HG02610 (cell line): ENCODE measurements around the gene PODXL.

Experiments used
- ATAC-seq: cut with Tn5 transposase; IDR thresholded peaks from one replicate; pipeline ENCODE4 v1.9.1; 2021; ENCODE audit warnings: mild to moderate bottlenecking, moderate library complexity; ENCODE audit not compliant: unreplicated experiment

PODXL gene

DNA sequence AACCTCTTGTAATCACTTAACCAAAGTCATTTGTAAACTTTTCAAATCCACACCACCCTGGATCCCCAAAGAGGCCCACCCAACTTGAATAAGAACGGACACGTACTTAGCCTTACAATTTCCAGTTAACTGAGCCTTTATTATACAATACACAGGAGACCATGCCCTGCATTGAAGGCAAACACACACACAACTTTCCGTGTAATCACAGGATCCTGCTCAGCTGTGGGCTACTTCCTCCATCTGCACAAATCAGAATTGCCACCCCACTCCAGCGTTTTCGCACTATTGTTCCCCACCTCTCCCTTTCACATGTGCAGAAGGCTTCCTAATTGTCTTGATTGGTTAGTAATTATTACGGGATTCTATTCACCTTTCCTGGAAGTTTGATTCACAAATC lies 12.1 kb upstream of the PODXL start:
- no peak for ATAC-seq

DNA sequence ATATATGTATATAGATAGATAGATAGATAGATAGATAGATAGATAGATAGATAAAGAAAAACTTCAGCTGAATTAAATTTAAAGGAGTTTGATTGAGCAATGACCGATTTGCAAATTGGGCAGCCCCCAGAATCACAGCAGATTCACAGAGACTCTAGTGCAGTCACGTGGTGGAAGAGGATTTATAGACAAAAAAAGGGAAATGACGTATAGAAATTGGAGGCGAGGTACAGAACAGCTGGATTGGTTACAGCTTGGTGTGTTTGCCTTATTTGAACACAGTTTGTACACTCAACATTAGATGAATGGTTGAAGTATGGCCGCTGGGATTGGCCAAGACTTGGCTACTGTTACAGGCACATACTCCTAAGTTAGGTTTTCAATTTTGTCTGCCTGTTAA lies 8.2 kb upstream of the PODXL start:
- no peak for ATAC-seq

DNA sequence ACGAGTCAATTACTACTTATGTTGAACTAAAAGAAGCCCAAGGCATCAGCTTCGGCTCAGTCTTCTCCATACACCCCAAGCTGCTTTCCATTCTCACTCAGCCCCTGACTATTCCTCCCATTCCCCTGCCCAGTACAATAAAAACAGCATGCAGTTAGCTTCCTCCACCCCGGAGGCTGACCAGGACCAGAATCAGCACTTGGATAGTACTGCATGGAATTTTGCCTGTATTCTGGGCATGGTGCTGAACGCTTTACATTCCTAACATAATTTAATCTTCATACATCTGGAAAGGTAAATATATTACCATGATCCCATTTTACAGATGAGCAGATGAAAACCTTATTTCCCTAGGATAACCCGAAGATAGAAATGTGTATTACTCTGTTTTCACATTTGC lies 7.5 kb upstream of the PODXL start:
- ATAC-seq, result no peak

DNA sequence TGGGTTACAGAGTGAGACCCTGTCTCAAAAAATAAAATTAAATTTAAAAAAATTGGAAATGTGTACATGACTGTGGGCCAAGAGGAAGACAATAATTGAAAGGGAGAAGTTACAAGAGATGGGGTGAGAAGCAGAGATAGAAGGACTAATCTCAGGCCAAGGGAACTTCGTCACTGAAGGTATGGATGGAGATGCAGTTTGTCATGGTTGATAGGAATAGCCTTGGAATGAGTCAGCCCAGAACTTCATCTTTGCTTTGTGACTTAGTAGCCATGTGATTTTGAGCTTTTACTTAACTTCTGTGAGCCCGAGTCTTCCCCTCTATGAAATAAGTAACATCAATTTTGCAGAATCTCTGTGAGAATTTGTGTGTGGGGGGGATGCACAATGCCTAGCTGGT lies 6.5 kb upstream of the PODXL start:
- no peak for ATAC-seq

DNA sequence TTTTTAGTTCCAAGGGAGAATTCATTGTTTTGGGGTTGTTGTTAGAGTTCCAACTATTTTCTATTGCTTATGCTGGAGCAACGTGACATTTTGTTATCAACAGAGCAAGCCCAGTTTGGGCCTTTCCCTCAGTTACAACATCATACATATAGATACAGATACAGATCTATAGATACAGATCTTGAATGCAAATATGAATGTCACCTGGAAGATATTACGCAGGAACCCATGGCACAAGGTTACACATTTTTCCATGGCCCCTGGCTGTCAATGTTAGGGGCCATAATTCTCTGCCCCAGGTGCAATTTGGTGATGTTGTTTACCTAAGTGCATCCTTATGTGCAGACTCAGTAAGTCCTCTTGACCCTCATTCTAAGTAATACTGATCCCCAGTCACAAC lies 3.6 kb upstream of the PODXL start:
- ATAC-seq, result no peak

DNA sequence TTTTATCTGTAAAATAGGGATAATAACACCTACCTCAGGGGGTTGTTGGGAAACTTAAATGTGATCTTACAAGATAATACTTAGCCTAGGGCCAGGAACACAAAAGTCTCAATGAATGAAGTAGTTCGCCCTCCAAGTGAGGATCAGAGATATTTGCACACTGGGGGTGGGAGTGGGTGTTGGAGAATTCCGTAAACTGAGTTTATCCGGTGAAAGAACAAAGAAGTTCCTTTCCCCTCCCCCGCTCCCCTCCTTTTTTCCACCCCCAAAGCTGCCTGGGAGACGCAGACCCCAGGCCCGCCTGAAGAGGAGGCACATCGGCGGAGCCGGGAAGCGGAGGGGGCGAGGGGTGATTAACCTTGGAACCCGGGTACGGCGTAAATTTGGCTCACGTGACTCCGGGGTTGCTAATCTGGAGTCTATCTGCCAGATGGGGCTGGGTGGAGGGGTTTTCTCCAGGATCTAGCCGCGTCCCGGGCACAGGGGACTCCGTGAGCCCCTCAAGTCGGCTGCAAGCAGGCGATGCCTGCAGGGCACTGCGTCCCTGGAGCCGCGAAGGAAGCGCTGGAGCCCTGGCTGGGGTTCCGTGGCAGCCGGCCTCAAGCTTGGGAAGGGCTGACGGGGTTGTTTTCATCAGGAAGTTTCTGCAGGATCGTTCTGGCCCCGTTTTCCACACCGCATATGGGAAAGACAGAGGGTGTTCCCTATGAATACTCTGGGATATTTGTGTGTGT lies 1.4 kb upstream of the PODXL start:
- ATAC-seq, result no peak

DNA sequence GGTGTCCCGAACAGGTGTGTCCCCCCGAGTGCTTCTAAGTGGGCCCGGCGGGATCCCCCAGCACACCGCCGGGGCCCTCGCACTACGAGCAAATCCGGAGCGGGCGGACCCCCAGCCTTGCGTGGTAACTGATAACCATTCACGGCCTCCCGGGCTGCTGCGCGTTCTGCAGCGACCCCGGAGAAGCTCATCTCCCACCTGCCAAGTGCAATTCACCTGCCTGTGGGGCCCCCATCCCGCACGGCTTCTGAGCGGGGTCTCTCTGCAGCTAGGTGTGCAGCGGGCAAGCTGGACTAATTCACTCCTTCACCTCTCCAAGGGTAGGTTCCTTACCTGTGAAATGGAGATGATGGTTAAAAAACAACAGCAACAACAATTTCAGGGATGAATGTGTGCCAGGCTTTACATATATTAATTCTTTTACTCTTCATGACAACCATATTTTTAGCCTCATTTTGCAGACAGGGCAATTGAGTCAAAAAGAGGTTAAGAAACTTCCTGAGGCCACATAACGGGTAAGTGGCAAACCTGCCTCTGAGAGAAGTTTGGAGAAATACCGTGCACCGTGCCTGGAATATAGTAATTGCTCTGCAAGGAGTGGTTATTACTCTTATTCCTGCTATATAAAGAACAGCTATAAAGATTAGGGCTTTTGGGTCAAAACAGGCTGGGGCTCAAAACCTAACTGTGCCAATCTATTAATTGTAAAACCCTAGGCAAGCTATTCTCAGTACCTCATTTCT lies 652 bp upstream of the PODXL start:
- no peak for ATAC-seq

DNA sequence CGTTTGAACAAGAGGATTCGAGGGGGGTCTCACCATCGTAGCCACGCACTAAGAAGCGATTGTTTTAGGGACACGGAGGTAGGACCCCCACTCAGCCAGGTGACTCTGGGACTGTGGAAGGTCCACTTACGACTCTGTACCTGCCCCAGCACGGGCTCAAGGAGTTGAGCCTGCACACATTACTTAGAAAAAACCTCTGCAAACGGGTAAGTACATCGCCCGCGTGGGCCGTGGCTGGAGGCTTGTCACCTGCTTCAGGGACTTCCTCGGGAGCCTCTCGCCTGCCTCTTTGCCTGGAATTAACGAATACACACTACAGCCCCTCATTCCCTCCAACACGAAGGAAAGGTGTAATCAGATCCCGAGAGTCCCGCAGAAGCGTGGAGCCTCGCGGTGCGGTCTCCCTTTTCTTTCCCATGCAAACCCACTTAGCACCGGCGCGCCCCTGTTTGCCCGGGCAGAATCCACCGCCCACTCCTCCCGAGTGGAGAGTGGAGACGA lies 826 bp downstream of the PODXL start:
- ATAC-seq, result no peak

DNA sequence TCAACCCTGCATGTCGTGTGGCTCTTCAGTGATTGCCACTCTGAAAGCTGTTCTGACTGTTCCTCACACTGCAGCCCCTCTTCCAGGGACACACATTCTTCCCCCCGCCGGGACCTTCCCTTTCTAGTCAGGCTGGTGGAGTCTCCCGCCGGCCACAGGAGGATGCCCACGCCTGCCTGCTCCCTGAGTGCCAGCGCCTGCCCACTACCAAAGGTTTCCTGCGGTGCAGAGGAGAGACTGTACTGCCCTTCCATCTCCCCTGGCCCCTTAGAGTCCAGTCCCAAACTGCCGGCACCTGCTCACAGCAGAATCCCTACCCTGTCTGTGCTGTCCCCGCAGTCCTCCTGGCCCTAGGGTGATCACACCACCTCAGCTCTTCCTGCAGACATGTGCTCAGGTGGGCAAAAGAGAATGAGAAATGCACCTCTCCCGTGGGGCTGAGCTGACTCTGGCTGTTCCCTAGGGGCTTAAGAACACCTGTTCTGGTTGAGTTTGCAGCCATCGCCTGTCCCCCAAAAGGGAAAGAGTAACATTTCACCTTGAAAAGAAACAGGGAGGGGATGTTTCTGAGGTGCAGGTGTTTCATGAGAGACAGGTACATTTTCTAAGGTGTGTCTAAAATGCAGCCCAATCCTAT lies 1.4 kb downstream of the PODXL start:
- no peak for ATAC-seq

DNA sequence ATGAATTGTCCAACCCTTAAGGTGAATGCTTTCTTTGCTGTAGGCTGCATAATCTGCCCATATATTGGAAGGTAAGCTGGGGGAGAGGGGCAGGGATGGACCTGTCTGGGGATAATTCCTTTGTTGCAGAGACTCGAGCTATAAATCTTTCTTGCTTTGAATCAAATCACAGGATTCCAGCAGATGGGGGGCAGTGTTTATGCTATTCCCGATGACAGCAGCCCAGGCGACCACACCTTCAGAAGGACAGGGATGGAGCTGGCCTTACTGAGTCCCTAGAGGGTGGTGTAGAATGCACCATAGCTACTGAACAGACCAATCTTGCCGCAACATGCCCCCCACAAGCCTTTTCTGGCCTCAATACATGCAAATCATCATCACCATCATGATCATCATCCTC lies 2.5 kb downstream of the PODXL start:
- ATAC-seq, result no peak

DNA sequence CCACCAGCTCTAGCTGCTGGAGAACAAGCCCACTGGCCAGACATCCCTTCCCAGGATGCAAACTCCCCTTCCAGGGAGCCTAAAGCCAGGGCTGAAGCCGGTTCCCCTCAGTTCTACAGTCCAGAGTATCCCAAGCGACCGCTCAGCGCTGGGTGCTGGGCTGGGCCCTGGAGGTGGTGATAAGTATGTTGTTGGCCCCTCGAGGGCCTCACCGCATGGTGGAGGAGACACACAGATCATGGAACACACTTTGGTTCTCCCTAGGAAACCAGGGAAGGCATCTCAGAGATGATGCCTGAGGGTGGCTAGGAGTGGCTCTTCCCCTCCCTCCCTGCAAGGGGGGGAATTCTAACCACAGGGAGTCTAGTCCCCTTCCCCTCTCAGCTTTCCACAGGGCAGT lies 4.4 kb downstream of the PODXL start:
- ATAC-seq, result no peak

DNA sequence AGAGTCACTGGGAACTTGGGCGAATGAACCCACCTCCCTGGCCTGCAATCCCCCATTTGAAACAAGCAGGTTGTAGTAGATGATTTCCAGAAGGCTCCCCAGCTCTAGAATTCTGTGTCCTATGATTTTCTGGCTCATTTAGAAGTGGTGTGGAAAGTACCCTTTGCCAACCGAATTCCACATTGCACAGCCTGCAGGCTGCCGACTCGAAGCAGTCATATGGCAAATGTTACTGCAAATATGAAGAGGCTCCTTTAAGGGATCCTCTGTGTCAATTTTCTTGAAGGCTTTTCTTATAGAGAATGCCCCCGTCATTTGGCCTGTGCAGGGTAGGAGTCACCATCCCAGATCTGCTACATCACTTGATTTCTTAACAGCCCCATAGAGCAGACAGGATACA lies 5.6 kb downstream of the PODXL start:
- no peak for ATAC-seq

DNA sequence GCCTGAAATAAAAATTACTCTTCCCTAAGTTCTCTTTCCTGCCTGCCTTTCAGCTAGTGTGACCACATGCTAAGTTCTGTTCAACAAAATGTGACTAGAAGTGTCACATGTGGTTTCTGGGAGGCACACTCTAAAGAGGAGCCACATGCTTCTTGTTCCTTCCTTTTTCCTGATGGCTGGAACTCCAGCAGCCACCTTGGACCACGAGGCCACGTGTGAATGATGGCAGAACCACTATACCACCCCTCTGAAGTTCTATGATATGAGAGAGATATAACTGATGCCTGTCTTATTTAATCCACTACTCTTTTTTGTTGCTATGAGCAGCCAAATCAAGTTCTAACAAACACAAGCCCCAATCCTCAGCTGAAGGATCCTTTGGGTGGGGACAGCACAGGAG lies 8.1 kb downstream of the PODXL start:
- no peak for ATAC-seq

DNA sequence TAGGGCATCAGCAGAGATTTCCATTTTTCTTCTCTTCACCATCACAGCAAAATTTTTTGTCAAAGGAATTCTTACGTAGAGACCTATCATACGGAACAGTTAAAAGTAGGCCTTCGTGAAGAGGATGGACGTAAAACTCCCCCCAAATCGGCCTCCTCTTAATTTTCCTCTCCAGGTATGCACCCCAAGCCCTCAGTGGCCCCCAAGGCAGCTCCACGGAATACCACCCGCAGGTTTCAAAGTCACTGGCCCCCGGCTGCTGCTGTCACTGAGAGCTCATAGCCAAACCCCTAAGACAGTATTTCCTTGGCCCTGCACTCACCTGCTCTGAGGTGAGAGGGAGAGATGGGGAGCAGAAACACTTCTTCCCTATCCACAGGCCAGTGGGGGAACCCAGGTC lies 8.8 kb downstream of the PODXL start:
- no peak for ATAC-seq

DNA sequence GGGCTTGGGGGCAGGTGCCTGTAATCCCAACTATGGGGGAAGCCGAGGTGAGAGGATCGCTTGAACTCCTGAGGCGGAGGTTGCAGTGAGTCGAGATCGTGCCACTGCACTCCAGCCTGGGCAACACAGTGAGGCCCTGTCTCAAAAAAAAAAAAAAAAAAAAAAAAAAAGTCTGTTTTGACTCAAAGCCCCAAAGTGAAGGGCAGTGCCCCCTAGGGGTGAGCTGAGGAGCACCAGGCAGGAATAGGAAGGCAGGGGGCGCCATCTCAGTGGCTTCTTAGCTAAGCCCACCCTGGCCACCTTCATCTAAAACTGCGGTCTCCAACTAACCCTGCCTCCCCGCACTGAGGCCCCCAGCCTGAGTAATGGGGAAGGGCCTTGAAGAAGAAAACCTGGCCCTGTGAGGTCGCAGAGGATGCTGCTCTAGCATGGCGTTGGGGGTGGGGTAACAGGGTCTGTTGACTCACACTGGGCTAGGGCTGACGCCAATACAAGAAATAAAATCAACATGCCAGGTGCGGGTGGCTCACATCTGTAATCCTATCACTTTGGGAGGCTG lies 9.8 kb downstream of the PODXL start:
- no peak for ATAC-seq

DNA sequence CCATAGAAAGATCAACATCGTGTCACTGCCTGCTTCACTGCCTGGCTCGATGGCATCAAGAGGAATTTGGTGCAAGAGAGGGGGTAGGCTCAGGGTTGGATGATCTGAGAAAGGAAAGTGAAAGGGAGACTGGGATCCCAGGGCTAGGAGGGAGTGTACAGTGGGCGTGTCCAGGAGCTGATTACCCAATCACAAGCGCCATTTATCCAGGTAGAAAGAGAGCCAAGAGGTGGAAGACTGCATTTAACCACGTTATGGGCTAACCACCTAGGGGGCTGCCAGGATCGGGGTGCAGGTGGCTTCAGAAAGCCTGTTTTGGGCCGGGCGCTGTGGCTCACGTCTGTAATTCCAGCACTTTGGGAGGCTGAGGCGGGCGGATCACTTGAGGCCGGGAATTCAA lies 10.3 kb downstream of the PODXL start:
- no peak for ATAC-seq

DNA sequence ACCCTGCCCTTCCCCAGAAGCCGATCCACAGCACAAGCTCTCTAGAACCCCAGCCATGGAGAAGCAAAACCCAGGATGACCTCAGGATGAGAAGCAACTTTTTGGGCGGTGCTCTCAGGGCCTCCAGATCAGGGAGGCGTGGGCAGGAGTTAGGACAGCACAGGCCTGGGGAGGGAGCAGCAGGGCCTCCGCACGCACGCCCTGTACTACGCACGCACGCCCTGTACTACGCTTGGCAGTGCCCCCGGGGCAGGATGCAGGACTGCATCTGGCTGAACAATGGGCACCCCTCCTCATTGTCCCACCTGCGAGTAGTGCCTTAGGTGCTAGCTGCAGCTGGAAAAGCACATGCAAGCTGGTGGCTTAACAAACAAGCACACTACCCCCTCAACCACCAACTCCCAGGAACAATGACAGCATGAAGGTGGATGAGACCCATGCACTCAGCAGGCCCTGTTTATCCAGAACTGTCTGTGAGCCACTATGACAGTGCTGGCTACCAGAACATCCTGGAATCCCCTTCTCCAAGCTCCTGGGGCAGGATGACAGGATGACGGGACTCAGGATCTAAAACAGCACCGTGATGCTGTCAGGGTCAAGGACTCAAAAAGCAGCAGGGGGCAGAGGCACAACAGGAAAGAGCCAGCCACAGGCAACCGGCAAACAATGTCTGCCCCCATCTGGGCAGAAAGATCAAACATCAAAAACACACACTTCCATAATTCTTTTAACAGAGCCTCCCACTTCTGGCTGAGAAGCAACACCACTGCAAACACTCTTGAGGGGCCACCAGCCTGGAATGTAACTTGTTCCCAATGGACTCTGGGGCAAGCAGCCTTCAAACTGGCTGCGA lies 11.8 kb downstream of the PODXL start:
- no peak for ATAC-seq

DNA sequence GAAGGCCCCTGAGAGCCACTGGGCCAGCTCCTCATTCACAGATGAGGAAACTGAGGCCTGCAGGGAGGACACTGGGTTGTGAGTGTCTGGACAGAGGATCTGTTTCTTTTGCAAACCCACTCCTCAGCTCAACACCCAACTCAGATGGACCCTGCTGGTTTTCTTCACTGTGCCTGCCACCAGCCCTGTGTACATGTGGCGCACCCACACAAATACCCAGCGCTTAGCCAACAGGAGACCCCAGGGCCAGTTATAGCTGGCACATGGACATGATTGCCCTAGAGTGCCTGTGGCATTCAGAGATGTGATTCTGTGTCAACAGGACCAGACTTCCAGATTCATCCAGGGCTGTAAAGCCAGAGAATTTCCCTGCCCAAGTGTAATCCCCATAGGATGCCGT lies 12.4 kb downstream of the PODXL start:
- no peak for ATAC-seq

DNA sequence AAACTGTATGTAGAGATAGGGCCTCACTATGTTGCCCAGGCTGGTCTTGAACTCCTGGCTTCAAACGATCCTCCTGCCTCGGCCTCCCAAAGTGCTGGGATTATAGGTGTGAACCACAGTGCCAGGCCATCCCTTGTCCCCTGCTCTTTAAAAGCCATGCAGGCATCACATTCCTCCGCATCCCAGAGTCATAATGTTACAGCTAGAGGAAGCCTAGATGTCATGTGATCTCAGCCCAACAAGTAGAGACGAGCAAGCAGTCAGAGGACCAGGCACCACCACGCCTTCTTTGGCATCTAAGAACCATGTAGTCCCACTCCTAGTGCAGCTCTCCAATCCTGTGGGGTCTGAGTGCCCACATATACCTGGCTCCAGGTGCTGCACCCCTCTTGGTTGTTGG lies 13.1 kb downstream of the PODXL start:
- ATAC-seq, result no peak

DNA sequence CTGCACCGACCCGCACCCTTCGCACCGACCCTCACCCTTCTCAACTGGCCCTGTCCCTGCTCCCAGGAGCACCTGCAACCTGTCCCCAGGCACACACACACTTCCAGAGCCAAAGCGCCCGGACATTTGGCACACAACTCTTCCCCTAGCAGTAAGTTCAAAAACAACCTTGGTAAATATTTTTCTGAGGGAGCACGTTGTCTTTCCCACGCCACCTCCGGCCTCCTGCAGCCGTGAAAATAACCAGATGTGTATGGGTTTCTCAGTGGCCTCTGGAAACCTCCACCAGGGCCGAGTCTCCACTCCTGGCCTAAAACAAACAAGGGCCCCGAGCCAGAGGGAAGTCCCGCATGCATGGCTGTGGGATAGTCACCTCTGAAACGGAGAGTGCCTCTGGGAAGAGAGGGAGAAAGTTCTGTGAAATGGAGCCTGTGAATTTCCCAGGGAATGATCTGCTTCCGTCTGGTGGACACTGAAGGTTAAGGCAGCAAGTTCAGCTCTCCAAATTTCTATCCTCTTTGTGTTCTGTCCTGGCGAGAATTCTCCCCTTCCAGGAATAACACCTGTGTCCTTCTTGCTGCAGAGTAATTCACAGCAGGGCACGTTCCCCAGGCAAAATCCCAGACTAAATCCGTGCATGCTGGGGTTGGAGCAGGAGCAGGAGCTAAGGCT lies 15.8 kb downstream of the PODXL start:
- no peak for ATAC-seq
